IPS-NIHi11 (cell line): ENCODE measurements around the gene OSBP2.
"Not testable (repeated sequence)": the region's sequence is repeated elsewhere in the genome, so short reads cannot be mapped to it uniquely, and the experiment has no call there.

Source experiments
- DNase-seq: peaks from one replicate; pipeline ENCODE4 v3.0.0; 2012; ENCODE audit warnings: mixed read lengths, low spot score

Gene OSBP2

GRCh38 chr22:30679895-30680690, 14.6 kb upstream of the OSBP2 start:
- not testable (repeated sequence) for DNase-seq

- DNase-seq: no peak
These were observed 13.5 kb upstream of the OSBP2 start for GRCh38 chr22:30680991-30681770.

- no peak for DNase-seq
These were observed 12.8 kb upstream of the OSBP2 start for GRCh38 chr22:30681831-30682230.

GRCh38 chr22:30685178-30685577, 9.5 kb upstream of the OSBP2 start:
- DNase-seq: no peak

- no peak for DNase-seq
These were observed 7.3 kb upstream of the OSBP2 start for GRCh38 chr22:30687358-30687757.

- DNase-seq: no peak
These were observed 5.1 kb upstream of the OSBP2 start for GRCh38 chr22:30689622-30690021.

GRCh38 chr22:30691204-30691603, 3.5 kb upstream of the OSBP2 start:
- DNase-seq: no peak

GRCh38 chr22:30694171-30694639, 469 bp upstream of the OSBP2 start:
- peak; percentile 80 for DNase-seq

GRCh38 chr22:30695351-30695851, 727 bp downstream of the OSBP2 start:
- no peak for DNase-seq

- DNase-seq: no peak
These were observed 1.4 kb downstream of the OSBP2 start for GRCh38 chr22:30695871-30696655.

GRCh38 chr22:30697975-30698374, 3.3 kb downstream of the OSBP2 start:
- DNase-seq: no peak

- no peak for DNase-seq
These were observed 7.2 kb downstream of the OSBP2 start for GRCh38 chr22:30701872-30702271.

- DNase-seq: no peak
These were observed 8.2 kb downstream of the OSBP2 start for GRCh38 chr22:30702856-30703255.

- DNase-seq: no peak
These were observed 10.3 kb downstream of the OSBP2 start for GRCh38 chr22:30704978-30705377.

GRCh38 chr22:30705710-30706651, 11.3 kb downstream of the OSBP2 start:
- peak; percentile 34 for DNase-seq

GRCh38 chr22:30709980-30710379, 15.3 kb downstream of the OSBP2 start:
- not testable (repeated sequence) for DNase-seq

GRCh38 chr22:30712094-30712493, 17.4 kb downstream of the OSBP2 start:
- no peak for DNase-seq

GRCh38 chr22:30714062-30714461, 19.4 kb downstream of the OSBP2 start:
- DNase-seq: no peak

GRCh38 chr22:30717331-30717921, 22.8 kb downstream of the OSBP2 start:
- DNase-seq: no peak

GRCh38 chr22:30717952-30718351, 23.3 kb downstream of the OSBP2 start:
- DNase-seq: no peak

GRCh38 chr22:30718491-30718890, 23.8 kb downstream of the OSBP2 start:
- DNase-seq: no peak
